HG03066 (cell line): Measurements from ENCODE around the gene GDF10.

ENCODE experiments used
- ATAC-seq: cut with Tn5 transposase; IDR thresholded peaks from one replicate; pipeline ENCODE4 v1.9.1; 2021; ENCODE audit warnings: low read depth; ENCODE audit not compliant: unreplicated experiment

The GDF10 gene

GRCh38 chr10:47311932-47312662 lies 12.1 kb downstream of the GDF10 start:
- ATAC-seq, result no peak

GRCh38 chr10:47312663-47312995 lies 12.6 kb downstream of the GDF10 start:
- no peak for ATAC-seq

- ATAC-seq, result no peak
Measured at GRCh38 chr10:47314416-47314970, 14.5 kb downstream of the GDF10 start.

- ATAC-seq, result no peak
Measured at GRCh38 chr10:47315421-47315820, 15.4 kb downstream of the GDF10 start.

- ATAC-seq, result no peak
Measured at GRCh38 chr10:47316131-47316530, 16.1 kb downstream of the GDF10 start.

GRCh38 chr10:47317251-47317650 lies 17.3 kb downstream of the GDF10 start:
- no peak for ATAC-seq

GRCh38 chr10:47318706-47319105 lies 18.7 kb downstream of the GDF10 start:
- no peak for ATAC-seq

GRCh38 chr10:47319784-47320183 lies 19.8 kb downstream of the GDF10 start:
- ATAC-seq, result no peak

GRCh38 chr10:47320812-47321211 lies 20.8 kb downstream of the GDF10 start:
- no peak for ATAC-seq

GRCh38 chr10:47321521-47322195 lies 21.7 kb downstream of the GDF10 start:
- ATAC-seq, result no peak

GRCh38 chr10:47322300-47323061 lies 22.5 kb downstream of the GDF10 start, which contains the start of gene GDF2:
Gene GDF2, plus strand, starts transcription at chr10:47322454. Its CDS starts 215 bp downstream, at chr10:47322669.
- ATAC-seq, result no peak

GRCh38 chr10:47323087-47323486 lies 23.1 kb downstream of the GDF10 start:
- no peak for ATAC-seq

- no peak for ATAC-seq
Measured at GRCh38 chr10:47323636-47324296, 23.8 kb downstream of the GDF10 start.

- ATAC-seq, result no peak
Measured at GRCh38 chr10:47325303-47326291, 25.6 kb downstream of the GDF10 start.

GRCh38 chr10:47326306-47326926 lies 26.4 kb downstream of the GDF10 start:
- no peak for ATAC-seq

GRCh38 chr10:47326927-47327330 lies 26.9 kb downstream of the GDF10 start:
- ATAC-seq, result no peak

GRCh38 chr10:47329855-47330254 lies 29.9 kb downstream of the GDF10 start:
- ATAC-seq, result no peak

- no peak for ATAC-seq
Measured at GRCh38 chr10:47330366-47330765, 30.4 kb downstream of the GDF10 start.

- ATAC-seq, result no peak
Measured at GRCh38 chr10:47330804-47331203, 30.8 kb downstream of the GDF10 start.
